GM23338 (cell line): ENCODE measurements around the gene NLRP6. TPM values are rescaled to one million over a fixed set of nuclear protein-coding genes. Genes with fewer than 3 reads are reported as not detected.
A peak's percentile ranks its signal among the peaks of the same experiment; 100 is the strongest.

Experiments
- ATAC-seq: fragments of 200-7000 bp; cut with Tn5 transposase; 3 replicates; pipeline ENCODE4 v1.9.1; 2020
- DNase-seq: peaks from one replicate; pipeline ENCODE4 v3.0.0-alpha.2; 2015; ENCODE audit warnings: low spot score
- H2AFZ ChIP-seq: fragments of 200-600 bp; sonication (generic); 2 replicates; pipeline ENCODE4 v1.8.0; 2016; ENCODE audit warnings: antibody characterized with exemption, mild to moderate bottlenecking, moderate library complexity
- H3F3A ChIP-seq: fragments of 200-600 bp; sonication (generic); replicated peaks from 2 replicates; pipeline ENCODE4 v1.8.0; 2017; ENCODE audit warnings: antibody characterized with exemption, mixed run types, low read depth
- H3K27ac ChIP-seq: fragments of 200-600 bp; sonication (generic); 2 replicates; pipeline ENCODE4 v1.6.1; 2016; ENCODE audit warnings: low read depth
- H3K27me3 ChIP-seq: fragments of 200-600 bp; sonication (generic); 2 replicates; pipeline ENCODE4 v1.8.0; 2016; ENCODE audit warnings: mild to moderate bottlenecking, mixed run types, moderate library complexity; ENCODE audit not compliant: insufficient read depth
- H3K36me3 ChIP-seq: fragments of 200-600 bp; sonication (generic); 2 replicates; pipeline ENCODE4 v1.8.0; 2016; ENCODE audit warnings: mild to moderate bottlenecking; ENCODE audit not compliant: insufficient read depth
- H3K4me1 ChIP-seq: fragments of 200-600 bp; sonication (generic); 2 replicates; pipeline ENCODE4 v1.8.0; 2016; ENCODE audit warnings: mild to moderate bottlenecking, moderate library complexity; ENCODE audit not compliant: insufficient read depth
- H3K4me2 ChIP-seq: fragments of 200-600 bp; sonication (generic); 2 replicates; pipeline ENCODE4 v1.7.1; 2017; ENCODE audit warnings: mixed run types
- H3K4me3 ChIP-seq: fragments of 200-600 bp; sonication (generic); 2 replicates; pipeline ENCODE4 v1.6.1; 2016; ENCODE audit warnings: mixed run types
- H3K79me2 ChIP-seq: fragments of 200-600 bp; sonication (generic); replicated peaks from 2 replicates; pipeline ENCODE4 v1.8.0; 2017; ENCODE audit warnings: mild to moderate bottlenecking; ENCODE audit not compliant: insufficient read depth
- H3K9me2 ChIP-seq: fragments of 200-600 bp; sonication (generic); 2 replicates; pipeline ENCODE4 v1.8.0; 2017; ENCODE audit not compliant: insufficient read depth
- H4K20me1 ChIP-seq: fragments of 200-600 bp; sonication (generic); replicated peaks from 2 replicates; pipeline ENCODE4 v1.8.0; 2017; ENCODE audit warnings: mild to moderate bottlenecking; ENCODE audit not compliant: insufficient read depth
- H3K27ac Mint-ChIP-seq: 2 replicates; pipeline ENCODE4 v1.8.0; 2020; ENCODE audit warnings: inconsistent platforms, mild to moderate bottlenecking, moderate library complexity, mixed read lengths
- H3K27me3 Mint-ChIP-seq: 3 replicates; pipeline ENCODE4 v1.8.0; 2022; ENCODE audit warnings: low read depth, mild to moderate bottlenecking, moderate library complexity, mixed read lengths, inconsistent platforms; ENCODE audit not compliant: insufficient read depth, poor library complexity
- H3K36me3 Mint-ChIP-seq: 3 replicates; pipeline ENCODE4 v1.8.0; 2021; ENCODE audit warnings: low read depth, mild to moderate bottlenecking, inconsistent platforms, moderate library complexity, mixed read lengths
- H3K4me1 Mint-ChIP-seq: 3 replicates; pipeline ENCODE4 v1.8.0; 2020; ENCODE audit warnings: mild to moderate bottlenecking, inconsistent platforms, mixed read lengths
- H3K4me3 Mint-ChIP-seq: 3 replicates; pipeline ENCODE4 v1.8.0; 2021; ENCODE audit warnings: moderate library complexity, mild to moderate bottlenecking, inconsistent platforms, mixed read lengths
- H3K9me3 Mint-ChIP-seq: 3 replicates; pipeline ENCODE4 v1.8.0; 2020; ENCODE audit warnings: moderate library complexity, mild to moderate bottlenecking, inconsistent platforms, mixed read lengths
- CREB1 ChIP-seq: fragments of 250-450 bp; sonication (Bioruptor Pico); IDR thresholded peaks from 2 replicates; pipeline ENCODE4 v1.5.0; 2020; ENCODE audit warnings: low read depth, mild to moderate bottlenecking, moderate library complexity
- EZH2 ChIP-seq: fragments of 200-600 bp; sonication (generic); IDR thresholded peaks from one replicate; pipeline ENCODE4 v1.8.0; 2017; ENCODE audit warnings: antibody characterized with exemption, mild to moderate bottlenecking, low read depth; ENCODE audit not compliant: unreplicated experiment
- JUNB ChIP-seq: IDR thresholded peaks from one replicate; pipeline ENCODE4 v1.6.1; 2016; ENCODE audit warnings: antibody characterized with exemption; ENCODE audit not compliant: unreplicated experiment
- NANOG ChIP-seq: IDR thresholded peaks from 2 replicates; pipeline ENCODE4 v1.6.1; 2016; ENCODE audit warnings: antibody characterized with exemption, borderline replicate concordance
- POLR2AphosphoS5 ChIP-seq: IDR thresholded peaks from 2 replicates; pipeline ENCODE4 v1.6.1; 2016; ENCODE audit warnings: antibody characterized with exemption, low read depth
- ZNF114 ChIP-seq: fragments of 250-450 bp; sonication (Bioruptor Pico); IDR thresholded peaks from 2 replicates; pipeline ENCODE4 v1.5.0; 2020; ENCODE audit warnings: mild to moderate bottlenecking, moderate library complexity
- ZNF331 ChIP-seq: fragments of 250-450 bp; sonication (Bioruptor Pico); IDR thresholded peaks from 2 replicates; pipeline ENCODE4 v1.5.0; 2020; ENCODE audit warnings: low read depth, mild to moderate bottlenecking, moderate library complexity
- polyA plus RNA-seq: library from polyadenylated mRNA; unstranded; fragments of >200 nt; fragmentation: Nextera tagmentation; extraction: Ambion mirVana; gene quantifications from 2 replicates; pipeline ENCODE4 v1.2.1, GENCODE V29; 2016
- total RNA-seq: library from RNA; depleted of rRNA; stranded (reverse); fragments of >200 nt; shearing (Covaris generic); gene quantifications from 2 replicates; pipeline ENCODE4 v1.2.3, GENCODE V29; 2014
- TF ChIP-seq, protein P1 (sequence below): IDR thresholded peaks from 2 replicates; pipeline ENCODE4 v1.6.1; 2016; ENCODE audit warnings: antibody characterized with exemption
- TF ChIP-seq, protein P2 (sequence below): fragments of 250-450 bp; sonication (Bioruptor Pico); IDR thresholded peaks from 2 replicates; pipeline ENCODE4 v1.5.0; 2020; ENCODE audit warnings: mild to moderate bottlenecking, moderate library complexity
- TF ChIP-seq, protein P3 (sequence below): IDR thresholded peaks from one replicate; pipeline ENCODE4 v1.6.1; 2018; ENCODE audit warnings: antibody characterized with exemption; ENCODE audit not compliant: unreplicated experiment

The NLRP6 gene
- total and polyA plus RNA-seq, 2 experiments from 2014 or later = 0.15 to 0.73 TPM

DNA sequence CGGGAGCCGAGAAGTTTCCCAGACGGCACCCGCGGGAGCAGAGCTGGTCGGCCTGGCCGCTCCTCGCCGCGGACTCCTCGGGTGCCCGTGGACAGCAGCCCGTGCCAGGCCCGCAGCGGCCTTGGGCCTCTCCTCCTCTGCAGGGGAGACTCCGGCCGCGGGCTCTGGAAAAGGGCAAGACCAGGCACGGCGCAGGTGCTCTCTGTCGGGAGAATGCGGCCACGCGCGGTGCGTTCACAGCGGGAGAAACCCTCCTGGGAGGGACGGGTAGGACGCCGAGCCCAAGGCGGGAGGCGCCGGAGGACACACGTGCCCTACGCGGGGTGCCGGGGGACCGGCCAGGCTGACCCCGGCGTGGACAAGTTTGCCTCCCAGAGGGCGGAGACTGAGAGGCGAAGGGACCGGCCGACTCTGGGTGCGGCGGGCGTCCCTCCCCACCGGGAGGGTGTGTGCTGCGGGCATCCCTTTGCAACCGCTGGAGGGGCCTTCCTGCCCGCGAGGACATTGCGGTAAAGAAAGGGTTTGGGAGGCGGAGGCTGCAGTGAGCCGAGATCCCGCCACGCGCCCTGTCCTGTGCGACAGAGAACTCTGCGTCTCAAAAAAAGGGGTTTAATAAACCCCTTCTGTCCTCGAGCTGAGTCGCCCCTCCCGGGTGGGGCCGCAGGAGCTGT is 38.0 kb downstream of the NLRP6 start:
- H3K4me3 Mint-ChIP-seq = peak overlapping the region; percentile 65
- Histone ChIP-seq H3K4me3 (peak overlapping the region; percentile 70), H3K4me2 (peak overlapping the region; percentile 84)

DNA sequence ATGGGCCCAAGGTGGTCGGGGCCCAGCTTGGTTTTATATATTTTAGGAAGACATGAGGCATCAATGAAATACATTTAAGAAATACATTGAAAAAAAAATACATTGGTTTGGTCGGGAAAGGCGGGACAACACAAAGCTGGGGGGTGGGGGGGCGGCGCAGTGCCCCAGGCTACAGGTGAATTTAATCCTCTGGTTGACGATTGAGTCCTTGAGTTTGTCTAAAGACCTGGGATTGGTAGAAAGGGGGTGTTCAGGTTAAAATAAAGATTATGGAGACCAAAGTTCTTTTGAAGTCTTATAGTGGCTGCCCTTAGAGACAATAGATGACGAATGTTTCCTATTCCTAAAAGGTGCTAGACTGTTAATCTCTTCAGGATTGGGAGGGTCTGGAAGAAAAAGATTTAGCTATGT is 38.7 kb downstream of the NLRP6 start:
- peaks cover 44% of the 10 kb centered on the region for H3K4me1 ChIP-seq
- peak overlapping the region; percentile 32 for H3K27ac ChIP-seq
- H3K36me3 ChIP-seq = no peaks in the 10 kb centered on the region
- peaks cover 25% of the 10 kb centered on the region for H3F3A ChIP-seq
- peaks cover 1% of the 10 kb centered on the region; the same call in 1 of the 2 replicates for H3K27me3 ChIP-seq
- no peak for ATAC-seq
- no peak overlapping the region for H2AFZ ChIP-seq
- no peak for DNase-seq
- Mint-ChIP-seq H3K4me1 (peaks cover 61% of the 10 kb centered on the region), H3K4me3 (peak overlapping the region; percentile 65), H3K27me3 (peaks cover 18% of the 10 kb centered on the region), H3K27ac (peak overlapping the region; percentile 74; the same call in 1 of the 2 replicates), H3K9me3 (no peaks in the 10 kb centered on the region), H3K36me3 (peaks cover 8% of the 10 kb centered on the region; the same call in 2 of the 3 replicates)
- H3K4me3 ChIP-seq = peak overlapping the region; percentile 70
- H4K20me1 ChIP-seq = peaks cover 10% of the 10 kb centered on the region
- H3K9me2 ChIP-seq = no peaks in the 10 kb centered on the region
- peaks cover 23% of the 10 kb centered on the region for H3K79me2 ChIP-seq
- H3K4me2 ChIP-seq = peak overlapping the region; percentile 84
- no peak for TF ChIP-seq CREB1 (CRISPR knock-in tag)
- TF ChIP-seq, protein P1, sequence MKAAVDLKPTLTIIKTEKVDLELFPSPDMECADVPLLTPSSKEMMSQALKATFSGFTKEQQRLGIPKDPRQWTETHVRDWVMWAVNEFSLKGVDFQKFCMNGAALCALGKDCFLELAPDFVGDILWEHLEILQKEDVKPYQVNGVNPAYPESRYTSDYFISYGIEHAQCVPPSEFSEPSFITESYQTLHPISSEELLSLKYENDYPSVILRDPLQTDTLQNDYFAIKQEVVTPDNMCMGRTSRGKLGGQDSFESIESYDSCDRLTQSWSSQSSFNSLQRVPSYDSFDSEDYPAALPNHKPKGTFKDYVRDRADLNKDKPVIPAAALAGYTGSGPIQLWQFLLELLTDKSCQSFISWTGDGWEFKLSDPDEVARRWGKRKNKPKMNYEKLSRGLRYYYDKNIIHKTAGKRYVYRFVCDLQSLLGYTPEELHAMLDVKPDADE = no peak
- TF ChIP-seq, protein P2, sequence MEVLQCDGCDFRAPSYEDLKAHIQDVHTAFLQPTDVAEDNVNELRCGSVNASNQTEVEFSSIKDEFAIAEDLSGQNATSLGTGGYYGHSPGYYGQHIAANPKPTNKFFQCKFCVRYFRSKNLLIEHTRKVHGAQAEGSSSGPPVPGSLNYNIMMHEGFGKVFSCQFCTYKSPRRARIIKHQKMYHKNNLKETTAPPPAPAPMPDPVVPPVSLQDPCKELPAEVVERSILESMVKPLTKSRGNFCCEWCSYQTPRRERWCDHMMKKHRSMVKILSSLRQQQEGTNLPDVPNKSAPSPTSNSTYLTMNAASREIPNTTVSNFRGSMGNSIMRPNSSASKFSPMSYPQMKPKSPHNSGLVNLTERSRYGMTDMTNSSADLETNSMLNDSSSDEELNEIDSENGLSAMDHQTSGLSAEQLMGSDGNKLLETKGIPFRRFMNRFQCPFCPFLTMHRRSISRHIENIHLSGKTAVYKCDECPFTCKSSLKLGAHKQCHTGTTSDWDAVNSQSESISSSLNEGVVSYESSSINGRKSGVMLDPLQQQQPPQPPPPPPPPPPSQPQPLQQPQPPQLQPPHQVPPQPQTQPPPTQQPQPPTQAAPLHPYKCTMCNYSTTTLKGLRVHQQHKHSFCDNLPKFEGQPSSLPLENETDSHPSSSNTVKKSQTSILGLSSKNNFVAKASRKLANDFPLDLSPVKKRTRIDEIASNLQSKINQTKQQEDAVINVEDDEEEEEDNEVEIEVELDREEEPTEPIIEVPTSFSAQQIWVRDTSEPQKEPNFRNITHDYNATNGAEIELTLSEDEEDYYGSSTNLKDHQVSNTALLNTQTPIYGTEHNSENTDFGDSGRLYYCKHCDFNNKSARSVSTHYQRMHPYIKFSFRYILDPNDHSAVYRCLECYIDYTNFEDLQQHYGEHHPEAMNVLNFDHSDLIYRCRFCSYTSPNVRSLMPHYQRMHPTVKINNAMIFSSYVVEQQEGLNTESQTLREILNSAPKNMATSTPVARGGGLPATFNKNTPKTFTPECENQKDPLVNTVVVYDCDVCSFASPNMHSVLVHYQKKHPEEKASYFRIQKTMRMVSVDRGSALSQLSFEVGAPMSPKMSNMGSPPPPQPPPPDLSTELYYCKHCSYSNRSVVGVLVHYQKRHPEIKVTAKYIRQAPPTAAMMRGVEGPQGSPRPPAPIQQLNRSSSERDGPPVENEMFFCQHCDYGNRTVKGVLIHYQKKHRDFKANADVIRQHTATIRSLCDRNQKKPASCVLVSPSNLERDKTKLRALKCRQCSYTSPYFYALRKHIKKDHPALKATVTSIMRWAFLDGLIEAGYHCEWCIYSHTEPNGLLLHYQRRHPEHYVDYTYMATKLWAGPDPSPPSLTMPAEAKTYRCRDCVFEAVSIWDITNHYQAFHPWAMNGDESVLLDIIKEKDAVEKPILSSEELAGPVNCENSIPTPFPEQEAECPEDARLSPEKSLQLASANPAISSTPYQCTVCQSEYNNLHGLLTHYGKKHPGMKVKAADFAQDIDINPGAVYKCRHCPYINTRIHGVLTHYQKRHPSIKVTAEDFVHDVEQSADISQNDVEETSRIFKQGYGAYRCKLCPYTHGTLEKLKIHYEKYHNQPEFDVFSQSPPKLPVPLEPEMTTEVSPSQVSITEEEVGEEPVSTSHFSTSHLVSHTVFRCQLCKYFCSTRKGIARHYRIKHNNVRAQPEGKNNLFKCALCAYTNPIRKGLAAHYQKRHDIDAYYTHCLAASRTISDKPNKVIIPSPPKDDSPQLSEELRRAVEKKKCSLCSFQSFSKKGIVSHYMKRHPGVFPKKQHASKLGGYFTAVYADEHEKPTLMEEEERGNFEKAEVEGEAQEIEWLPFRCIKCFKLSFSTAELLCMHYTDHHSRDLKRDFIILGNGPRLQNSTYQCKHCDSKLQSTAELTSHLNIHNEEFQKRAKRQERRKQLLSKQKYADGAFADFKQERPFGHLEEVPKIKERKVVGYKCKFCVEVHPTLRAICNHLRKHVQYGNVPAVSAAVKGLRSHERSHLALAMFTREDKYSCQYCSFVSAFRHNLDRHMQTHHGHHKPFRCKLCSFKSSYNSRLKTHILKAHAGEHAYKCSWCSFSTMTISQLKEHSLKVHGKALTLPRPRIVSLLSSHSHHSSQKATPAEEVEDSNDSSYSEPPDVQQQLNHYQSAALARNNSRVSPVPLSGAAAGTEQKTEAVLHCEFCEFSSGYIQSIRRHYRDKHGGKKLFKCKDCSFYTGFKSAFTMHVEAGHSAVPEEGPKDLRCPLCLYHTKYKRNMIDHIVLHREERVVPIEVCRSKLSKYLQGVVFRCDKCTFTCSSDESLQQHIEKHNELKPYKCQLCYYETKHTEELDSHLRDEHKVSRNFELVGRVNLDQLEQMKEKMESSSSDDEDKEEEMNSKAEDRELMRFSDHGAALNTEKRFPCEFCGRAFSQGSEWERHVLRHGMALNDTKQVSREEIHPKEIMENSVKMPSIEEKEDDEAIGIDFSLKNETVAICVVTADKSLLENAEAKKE = no peak
- TF ChIP-seq, protein P3, sequence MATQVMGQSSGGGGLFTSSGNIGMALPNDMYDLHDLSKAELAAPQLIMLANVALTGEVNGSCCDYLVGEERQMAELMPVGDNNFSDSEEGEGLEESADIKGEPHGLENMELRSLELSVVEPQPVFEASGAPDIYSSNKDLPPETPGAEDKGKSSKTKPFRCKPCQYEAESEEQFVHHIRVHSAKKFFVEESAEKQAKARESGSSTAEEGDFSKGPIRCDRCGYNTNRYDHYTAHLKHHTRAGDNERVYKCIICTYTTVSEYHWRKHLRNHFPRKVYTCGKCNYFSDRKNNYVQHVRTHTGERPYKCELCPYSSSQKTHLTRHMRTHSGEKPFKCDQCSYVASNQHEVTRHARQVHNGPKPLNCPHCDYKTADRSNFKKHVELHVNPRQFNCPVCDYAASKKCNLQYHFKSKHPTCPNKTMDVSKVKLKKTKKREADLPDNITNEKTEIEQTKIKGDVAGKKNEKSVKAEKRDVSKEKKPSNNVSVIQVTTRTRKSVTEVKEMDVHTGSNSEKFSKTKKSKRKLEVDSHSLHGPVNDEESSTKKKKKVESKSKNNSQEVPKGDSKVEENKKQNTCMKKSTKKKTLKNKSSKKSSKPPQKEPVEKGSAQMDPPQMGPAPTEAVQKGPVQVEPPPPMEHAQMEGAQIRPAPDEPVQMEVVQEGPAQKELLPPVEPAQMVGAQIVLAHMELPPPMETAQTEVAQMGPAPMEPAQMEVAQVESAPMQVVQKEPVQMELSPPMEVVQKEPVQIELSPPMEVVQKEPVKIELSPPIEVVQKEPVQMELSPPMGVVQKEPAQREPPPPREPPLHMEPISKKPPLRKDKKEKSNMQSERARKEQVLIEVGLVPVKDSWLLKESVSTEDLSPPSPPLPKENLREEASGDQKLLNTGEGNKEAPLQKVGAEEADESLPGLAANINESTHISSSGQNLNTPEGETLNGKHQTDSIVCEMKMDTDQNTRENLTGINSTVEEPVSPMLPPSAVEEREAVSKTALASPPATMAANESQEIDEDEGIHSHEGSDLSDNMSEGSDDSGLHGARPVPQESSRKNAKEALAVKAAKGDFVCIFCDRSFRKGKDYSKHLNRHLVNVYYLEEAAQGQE = no peak
- no peak for TF ChIP-seq JUNB
- TF ChIP-seq POLR2AphosphoS5 = no peak
- TF ChIP-seq EZH2 = no peak
- no peak for TF ChIP-seq NANOG
- no peak for TF ChIP-seq ZNF114 (CRISPR knock-in tag)
- no peak for TF ChIP-seq ZNF331 (CRISPR knock-in tag)

More for the DNA sequence above, 38.0 kb downstream of the NLRP6 start:
- H3K36me3 Mint-ChIP-seq = peaks cover 8% of the 10 kb centered on the region; the same call in 2 of the 3 replicates
- H3K4me1 Mint-ChIP-seq = peaks cover 65% of the 10 kb centered on the region
- peak overlapping the region; percentile 74; the same call in 1 of the 2 replicates for H3K27ac Mint-ChIP-seq
- Histone ChIP-seq H3K4me1 (peaks cover 48% of the 10 kb centered on the region), H2AFZ (no peak overlapping the region), H3K9me2 (no peaks in the 10 kb centered on the region), H4K20me1 (peaks cover 10% of the 10 kb centered on the region), H3F3A (peaks cover 27% of the 10 kb centered on the region), H3K79me2 (peaks cover 23% of the 10 kb centered on the region), H3K27me3 (peaks cover 4% of the 10 kb centered on the region; the same call in 1 of the 2 replicates), H3K36me3 (no peaks in the 10 kb centered on the region), H3K27ac (peak overlapping the region; percentile 32; the same call in 1 of the 2 replicates)
- peaks cover 22% of the 10 kb centered on the region for H3K27me3 Mint-ChIP-seq
- no peak for ATAC-seq
- peak; percentile 26; the same call in 1 of the 2 replicates for TF ChIP-seq POLR2AphosphoS5
- TF ChIP-seq EZH2 = no peak
- H3K9me3 Mint-ChIP-seq = no peaks in the 10 kb centered on the region
- DNase-seq = no peak
